Astrocyte (in vitro differentiated cells and primary cell): Measurements from ENCODE around the gene PROM1.

Experiments used
- CTCF ChIP-seq: IDR thresholded peaks from 2 replicates; pipeline ENCODE4 v1.5.1; 2011; ENCODE audit warnings: low read depth, mild to moderate bottlenecking, inconsistent platforms, low read length, moderate library complexity; ENCODE audit not compliant: insufficient read depth
- EZH2 ChIP-seq: IDR thresholded peaks from 2 replicates; pipeline ENCODE4 v1.6.1; 2012; ENCODE audit warnings: mild to moderate bottlenecking, low read length, inconsistent platforms; ENCODE audit not compliant: insufficient read depth

GRCh38 chr4:16106956-16107355 lies 23.1 kb upstream of the PROM1 start:
- TF ChIP-seq CTCF = no peak
- no peak for TF ChIP-seq EZH2
